Lower leg skin (tissue), 3 donors: ENCODE results near the gene POLA1.

ENCODE experiments used
- POLR2A ChIP-seq, 2 donors: fragments of 450-650 bp; IDR thresholded peaks; one replicate each; pipeline ENCODE4 v1.6.1; 2016 to 2017; ENCODE audit warnings: antibody characterized with exemption in 2 of 2, mild to moderate bottlenecking in 1 of 2, moderate library complexity in 1 of 2
- TF ChIP-seq, protein P1 (sequence below), 3 donors: fragments of 450-650 bp; IDR thresholded peaks; one replicate each; pipeline ENCODE4 v1.5.1; 2016; ENCODE audit warnings: antibody characterized with exemption in 3 of 3, mild to moderate bottlenecking in 3 of 3, moderate library complexity in 2 of 3

DNA sequence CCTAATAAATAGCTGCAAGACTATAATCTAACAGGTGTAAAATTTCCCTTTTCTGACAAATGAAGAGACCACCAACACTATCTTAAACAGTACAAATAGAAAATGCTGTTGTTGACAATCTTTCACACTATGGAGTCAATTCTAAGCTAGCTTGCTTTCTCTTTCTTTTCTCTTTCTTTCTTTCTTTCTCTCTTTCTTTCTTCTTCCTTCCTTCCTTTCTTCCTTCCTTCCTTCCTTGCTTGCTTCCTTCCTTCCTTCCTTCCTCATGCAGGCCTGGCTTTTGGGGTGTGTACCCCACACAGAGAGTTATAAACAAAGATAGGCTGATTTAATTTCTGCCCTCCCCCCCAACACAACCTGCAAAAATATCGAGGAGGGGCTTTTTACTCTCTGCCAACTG, 330.2 kb downstream of the POLA1 start:
- TF ChIP-seq, protein P1, sequence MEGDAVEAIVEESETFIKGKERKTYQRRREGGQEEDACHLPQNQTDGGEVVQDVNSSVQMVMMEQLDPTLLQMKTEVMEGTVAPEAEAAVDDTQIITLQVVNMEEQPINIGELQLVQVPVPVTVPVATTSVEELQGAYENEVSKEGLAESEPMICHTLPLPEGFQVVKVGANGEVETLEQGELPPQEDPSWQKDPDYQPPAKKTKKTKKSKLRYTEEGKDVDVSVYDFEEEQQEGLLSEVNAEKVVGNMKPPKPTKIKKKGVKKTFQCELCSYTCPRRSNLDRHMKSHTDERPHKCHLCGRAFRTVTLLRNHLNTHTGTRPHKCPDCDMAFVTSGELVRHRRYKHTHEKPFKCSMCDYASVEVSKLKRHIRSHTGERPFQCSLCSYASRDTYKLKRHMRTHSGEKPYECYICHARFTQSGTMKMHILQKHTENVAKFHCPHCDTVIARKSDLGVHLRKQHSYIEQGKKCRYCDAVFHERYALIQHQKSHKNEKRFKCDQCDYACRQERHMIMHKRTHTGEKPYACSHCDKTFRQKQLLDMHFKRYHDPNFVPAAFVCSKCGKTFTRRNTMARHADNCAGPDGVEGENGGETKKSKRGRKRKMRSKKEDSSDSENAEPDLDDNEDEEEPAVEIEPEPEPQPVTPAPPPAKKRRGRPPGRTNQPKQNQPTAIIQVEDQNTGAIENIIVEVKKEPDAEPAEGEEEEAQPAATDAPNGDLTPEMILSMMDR (IDR thresholded peaks at IDR 0.05): no peak
- no peak for TF ChIP-seq POLR2A (IDR thresholded peaks at IDR 0.05)
